ENCODE data around the gene INO80D. TPM values are rescaled to one million over a fixed set of nuclear protein-coding genes. Genes with fewer than 3 reads are reported as not detected.

Gene INO80D
- total RNA-seq, 2 donors from 2014 or later = 27.6 to 35.2 TPM

- no peaks in the 10 kb centered on the region for H3K27me3 ChIP-seq (ENCODE audit: control insufficient read depth, insufficient read depth, low read length, poor library complexity, severe bottlenecking)
- peaks cover 17% of the 10 kb centered on the region for H3K36me3 ChIP-seq (ENCODE audit: control insufficient read depth, insufficient read depth, low read length)
- no peak for TF ChIP-seq CTCF (conservative IDR thresholded peaks at IDR 0.05)
- peak overlapping the region; percentile 97 for H3K9ac ChIP-seq (ENCODE audit: extremely low read depth, low read length, poor library complexity, severe bottlenecking)
- peaks cover 13% of the 10 kb centered on the region for H3K9me3 ChIP-seq (ENCODE audit: control insufficient read depth, low read length)
- peaks cover 2% of the 10 kb centered on the region for H3K4me1 ChIP-seq (ENCODE audit: control insufficient read depth, insufficient read depth, low read length)
- H3K27ac ChIP-seq (ENCODE audit: low read depth, low read length) = peak overlapping the region; percentile 92
- H3K27ac Mint-ChIP-seq = peak overlapping the region; percentile 94
- peak overlapping the region; percentile 100 for H3K4me3 ChIP-seq (ENCODE audit: low read length)
- peaks cover 31% of the 10 kb centered on the region for H3K4me1 Mint-ChIP-seq
- H3K4me3 Mint-ChIP-seq = peak overlapping the region; percentile 95
- WGBS, 2 experiments (ENCODE audit: insufficient coverage in 1 of 2, insufficient read length in 1 of 2) = 0% methylated on average over 5 to 10 of the region's 10 CpGs
- peak; percentile 90 for DNase-seq
- peaks cover 20% of the 10 kb centered on the region for H3K36me3 Mint-ChIP-seq (ENCODE audit: low read depth)
- no peaks in the 10 kb centered on the region for H3K27me3 Mint-ChIP-seq (ENCODE audit: insufficient read depth)
- H3K9me3 Mint-ChIP-seq = peaks cover 6% of the 10 kb centered on the region
Observed at GRCh38 chr2:206084439-206084869, 1.5 kb downstream of the INO80D start.

DNA sequence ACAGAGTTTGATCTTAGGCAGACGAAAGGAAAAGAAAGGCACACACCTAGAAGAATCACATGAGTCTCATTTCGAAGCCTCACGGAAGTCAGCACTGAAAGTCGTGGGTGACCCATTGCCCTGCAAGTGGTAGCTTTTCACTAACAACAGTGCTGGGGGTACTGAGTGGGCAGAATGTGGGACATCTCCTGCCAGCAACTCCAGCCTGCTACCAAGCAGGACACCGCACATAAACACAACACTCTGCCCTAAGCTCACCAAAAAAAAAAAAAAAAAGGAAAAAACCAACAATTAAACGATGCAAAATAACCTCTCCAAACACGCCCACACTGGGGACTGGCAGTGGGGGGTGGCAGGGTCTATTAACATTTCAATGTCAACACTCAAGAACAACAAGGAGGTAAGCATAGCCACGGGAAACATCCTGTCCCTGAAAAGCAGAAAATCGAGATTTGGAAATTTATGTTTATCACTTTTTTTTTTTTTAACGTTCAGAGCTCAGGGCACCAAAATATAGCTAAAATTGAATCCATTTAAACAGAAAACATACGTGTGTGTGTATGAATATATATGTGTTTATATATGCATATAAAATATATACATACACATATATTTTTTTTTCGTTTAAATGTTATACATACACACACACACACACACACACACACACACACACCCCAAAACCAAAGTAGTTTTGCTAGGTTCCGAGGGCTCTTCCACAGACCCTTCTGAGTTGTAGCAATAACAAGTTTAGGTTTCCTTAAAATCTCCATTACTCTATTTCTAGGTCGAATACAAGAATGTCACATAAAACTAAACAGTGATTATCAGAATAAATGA lies 2.2 kb downstream of the INO80D start:
- peak overlapping the region; percentile 95 for H3K4me3 Mint-ChIP-seq
- H3K27ac Mint-ChIP-seq = peak overlapping the region; percentile 96
- H3K27me3 ChIP-seq (ENCODE audit: control insufficient read depth, insufficient read depth, low read length, poor library complexity, severe bottlenecking) = no peaks in the 10 kb centered on the region
- peak; percentile 91 for DNase-seq
- H3K9me3 Mint-ChIP-seq = peaks cover 4% of the 10 kb centered on the region
- H3K27ac ChIP-seq (ENCODE audit: low read depth, low read length) = peak overlapping the region; percentile 92
- H3K9ac ChIP-seq (ENCODE audit: extremely low read depth, low read length, poor library complexity, severe bottlenecking) = peak overlapping the region; percentile 97
- H3K36me3 ChIP-seq (ENCODE audit: control insufficient read depth, insufficient read depth, low read length) = peaks cover 14% of the 10 kb centered on the region
- peaks cover 7% of the 10 kb centered on the region for H3K4me1 ChIP-seq (ENCODE audit: control insufficient read depth, insufficient read depth, low read length)
- WGBS, 2 experiments (ENCODE audit: insufficient coverage in 1 of 2, insufficient read length in 1 of 2) = 0 to 3% methylated on average over 6 to 10 of the region's 14 CpGs
- peaks cover 32% of the 10 kb centered on the region for H3K4me1 Mint-ChIP-seq
- no peak for TF ChIP-seq CTCF (conservative IDR thresholded peaks at IDR 0.05)
- H3K9me3 ChIP-seq (ENCODE audit: control insufficient read depth, low read length) = peaks cover 13% of the 10 kb centered on the region
- H3K4me3 ChIP-seq (ENCODE audit: low read length) = peak overlapping the region; percentile 100
- H3K27me3 Mint-ChIP-seq (ENCODE audit: insufficient read depth) = no peaks in the 10 kb centered on the region
- peaks cover 17% of the 10 kb centered on the region for H3K36me3 Mint-ChIP-seq (ENCODE audit: low read depth)

- peak overlapping the region; percentile 100 for H3K4me3 ChIP-seq (ENCODE audit: low read length)
- peak; percentile 64 for DNase-seq
- peaks cover 9% of the 10 kb centered on the region for H3K4me1 ChIP-seq (ENCODE audit: control insufficient read depth, insufficient read depth, low read length)
- Mint-ChIP-seq H3K4me1 (peaks cover 37% of the 10 kb centered on the region), H3K9me3 (peaks cover 2% of the 10 kb centered on the region), H3K27me3 (ENCODE audit: insufficient read depth) (no peaks in the 10 kb centered on the region), H3K36me3 (ENCODE audit: low read depth) (peaks cover 13% of the 10 kb centered on the region), H3K4me3 (peak overlapping the region; percentile 95), H3K27ac (peak overlapping the region; percentile 90)
- H3K27ac ChIP-seq (ENCODE audit: low read depth, low read length) = no peak overlapping the region
- H3K9me3 ChIP-seq (ENCODE audit: control insufficient read depth, low read length) = peaks cover 4% of the 10 kb centered on the region
- H3K27me3 ChIP-seq (ENCODE audit: control insufficient read depth, insufficient read depth, low read length, poor library complexity, severe bottlenecking) = no peaks in the 10 kb centered on the region
- WGBS, 2 experiments (ENCODE audit: insufficient coverage in 1 of 2, insufficient read length in 1 of 2) = 55% methylated on average over 4 of the region's 4 CpGs; no CpG with 5 or more reads in 1 of the 2 experiments
- H3K36me3 ChIP-seq (ENCODE audit: control insufficient read depth, insufficient read depth, low read length) = peaks cover 5% of the 10 kb centered on the region
- TF ChIP-seq CTCF (conservative IDR thresholded peaks at IDR 0.05) = no peak
- peak overlapping the region; percentile 97 for H3K9ac ChIP-seq (ENCODE audit: extremely low read depth, low read length, poor library complexity, severe bottlenecking)
Observed at GRCh38 chr2:206082298-206082843, 3.6 kb downstream of the INO80D start.
